GM18505 (cell line): Measurements from ENCODE around the gene LCN10.
A peak's percentile ranks its signal among the peaks of the same experiment; 100 is the strongest.

Experiments used
- ATAC-seq: cut with Tn5 transposase; IDR thresholded peaks from one replicate; pipeline ENCODE4 v1.9.1; 2021; ENCODE audit not compliant: unreplicated experiment
- POLR2A ChIP-seq: IDR thresholded peaks from 4 replicates; pipeline ENCODE4 v1.6.1; 2011; ENCODE audit warnings: borderline replicate concordance; ENCODE audit not compliant: insufficient read depth, insufficient read length; ENCODE audit errors: extremely low read depth

The LCN10 gene

DNA sequence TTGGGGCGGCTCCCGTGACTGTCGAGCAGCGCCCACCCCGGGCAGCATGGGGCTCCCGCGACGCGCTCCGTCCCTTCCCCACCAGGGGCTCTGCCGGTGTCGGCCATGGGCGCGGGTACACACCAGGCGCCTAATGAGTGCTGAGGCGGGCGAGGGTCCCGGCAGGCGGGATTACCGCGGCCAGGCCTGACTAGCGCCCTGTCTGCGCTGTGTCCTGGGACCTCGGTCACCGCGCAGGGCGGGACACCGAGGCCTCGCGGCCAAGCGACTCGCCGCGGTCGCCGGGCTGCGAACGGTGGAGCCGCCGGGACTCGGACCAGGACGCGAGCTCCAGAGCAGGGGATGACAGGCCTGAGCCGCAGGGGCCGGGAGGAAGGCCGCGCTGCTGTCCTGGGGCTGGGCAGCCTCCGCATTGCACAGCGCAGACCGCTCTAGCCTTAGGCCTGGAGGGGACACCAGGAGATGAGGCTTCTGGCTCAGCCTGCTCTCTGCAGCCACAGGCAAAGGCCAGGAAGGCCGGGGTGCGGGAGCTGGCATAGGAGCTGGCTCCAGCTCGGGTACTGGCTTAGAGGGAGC is 14.1 kb downstream of the LCN10 start:
- no peak for TF ChIP-seq POLR2A
- peak; percentile 28 for ATAC-seq

DNA sequence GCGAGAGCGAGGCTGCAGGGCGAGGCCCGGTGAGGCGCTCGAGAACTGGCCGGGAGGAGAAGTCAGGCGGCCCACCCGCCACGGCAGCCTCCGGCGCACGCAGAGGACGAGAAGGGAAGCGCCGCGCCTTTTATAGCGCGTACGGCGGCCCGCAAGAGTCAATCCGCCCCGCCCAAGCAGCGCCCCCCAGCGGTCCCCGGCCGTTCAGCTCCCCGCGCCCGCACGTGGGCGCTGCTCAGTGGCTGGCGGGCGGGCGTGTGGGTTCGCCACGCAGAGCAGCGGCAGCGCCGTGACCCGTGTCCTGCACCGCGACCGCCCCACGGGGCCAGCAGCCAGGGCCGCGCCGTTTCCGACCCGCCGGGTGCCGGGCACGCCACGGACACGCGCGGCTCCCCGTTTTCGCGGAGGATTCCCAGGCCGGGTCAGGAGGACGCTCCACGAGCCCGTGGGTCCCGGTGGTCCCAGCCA is 14.6 kb downstream of the LCN10 start:
- peak; percentile 100 for TF ChIP-seq POLR2A

GRCh38 chr9:136726631-136727191 is 16.0 kb downstream of the LCN10 start:
- ATAC-seq = no peak
- no peak for TF ChIP-seq POLR2A

More for the DNA sequence above, 14.6 kb downstream of the LCN10 start:
- peak; percentile 67 for ATAC-seq

- no peak for TF ChIP-seq POLR2A
- ATAC-seq = no peak
These were observed 16.6 kb downstream of the LCN10 start for GRCh38 chr9:136726118-136726517.

DNA sequence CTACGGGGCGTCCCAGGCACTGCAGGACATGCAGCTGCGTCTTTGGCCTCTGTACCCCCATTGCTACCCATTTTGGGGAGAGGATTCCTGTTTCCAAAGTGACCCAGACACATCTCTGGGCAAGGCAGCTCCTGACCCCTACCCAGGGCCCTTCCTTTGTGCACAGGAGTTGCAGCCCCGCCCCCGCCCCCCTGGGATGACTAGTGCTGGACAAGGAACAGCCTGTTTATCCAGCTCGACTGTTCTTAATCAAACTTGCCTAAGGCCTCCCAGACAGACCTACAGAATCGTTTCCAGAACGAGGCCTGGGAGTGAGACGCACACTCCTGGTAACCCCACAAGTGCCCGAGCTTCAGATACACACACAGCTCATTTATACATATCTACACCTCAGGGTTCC is 17.1 kb downstream of the LCN10 start:
- no peak for ATAC-seq
- TF ChIP-seq POLR2A = peak; percentile 11

DNA sequence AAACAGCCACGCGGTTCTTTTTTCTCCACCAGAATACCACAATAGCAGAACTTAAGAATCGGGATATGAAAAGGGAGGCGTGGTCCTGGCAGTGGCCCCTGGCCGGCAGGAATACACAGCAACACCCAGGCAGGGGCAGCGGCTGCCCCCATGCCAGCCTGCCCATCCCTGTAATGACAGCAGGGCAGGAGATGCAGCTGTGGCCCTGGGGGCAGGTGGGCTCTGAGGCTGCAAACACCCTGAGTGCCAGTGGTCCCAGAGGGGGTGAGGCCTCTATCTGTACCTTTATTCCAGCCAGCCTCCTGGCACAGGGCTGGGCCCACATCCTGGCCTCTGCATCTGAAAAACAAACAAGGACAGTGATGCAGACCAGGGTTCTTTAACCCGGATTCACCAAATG is 18.0 kb downstream of the LCN10 start:
- TF ChIP-seq POLR2A = no peak
- ATAC-seq = no peak

- no peak for ATAC-seq
- no peak for TF ChIP-seq POLR2A
These were observed 18.8 kb downstream of the LCN10 start for GRCh38 chr9:136723989-136724388.

DNA sequence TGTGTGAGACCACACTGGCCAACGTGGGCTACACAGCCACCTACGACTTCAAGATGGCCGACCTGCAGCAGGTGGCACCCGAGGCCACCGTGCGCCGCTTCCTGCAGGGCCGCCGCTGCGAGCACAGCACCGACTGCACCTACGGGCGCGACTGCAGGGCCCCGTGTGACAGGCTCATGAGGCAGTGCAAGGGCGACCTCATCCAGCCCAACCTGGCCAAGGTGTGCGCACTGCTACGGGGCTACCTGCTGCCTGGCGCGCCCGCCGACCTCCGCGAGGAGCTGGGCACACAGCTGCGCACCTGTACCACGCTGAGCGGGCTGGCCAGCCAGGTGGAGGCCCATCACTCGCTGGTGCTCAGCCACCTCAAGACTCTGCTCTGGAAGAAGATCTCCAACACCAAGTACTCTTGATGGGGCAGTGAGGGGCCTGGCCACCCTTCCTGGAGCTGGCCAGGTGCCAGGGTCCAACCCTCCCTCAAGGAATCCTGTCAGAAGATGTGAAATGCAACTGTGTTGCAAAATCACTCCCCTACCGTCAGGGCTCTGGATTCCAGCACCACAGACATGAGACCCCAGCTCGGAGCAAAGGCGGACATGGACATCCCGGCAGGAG is 19.3 kb downstream of the LCN10 start:
- ATAC-seq = no peak
- TF ChIP-seq POLR2A = no peak

DNA sequence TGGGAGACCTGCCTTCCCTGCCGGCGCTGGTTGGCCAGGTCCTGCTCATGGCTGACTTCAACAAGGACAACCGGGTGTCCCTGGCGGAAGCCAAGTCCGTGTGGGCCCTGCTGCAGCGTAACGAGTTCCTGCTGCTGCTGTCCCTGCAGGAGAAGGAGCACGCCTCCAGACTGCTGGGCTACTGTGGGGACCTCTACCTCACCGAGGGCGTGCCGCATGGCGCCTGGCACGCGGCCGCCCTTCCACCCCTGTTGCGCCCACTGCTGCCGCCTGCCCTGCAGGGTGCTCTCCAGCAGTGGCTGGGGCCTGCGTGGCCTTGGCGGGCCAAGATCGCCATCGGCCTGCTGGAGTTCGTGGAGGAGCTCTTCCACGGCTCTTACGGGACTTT is 19.8 kb downstream of the LCN10 start:
- no peak for TF ChIP-seq POLR2A
- ATAC-seq = no peak

DNA sequence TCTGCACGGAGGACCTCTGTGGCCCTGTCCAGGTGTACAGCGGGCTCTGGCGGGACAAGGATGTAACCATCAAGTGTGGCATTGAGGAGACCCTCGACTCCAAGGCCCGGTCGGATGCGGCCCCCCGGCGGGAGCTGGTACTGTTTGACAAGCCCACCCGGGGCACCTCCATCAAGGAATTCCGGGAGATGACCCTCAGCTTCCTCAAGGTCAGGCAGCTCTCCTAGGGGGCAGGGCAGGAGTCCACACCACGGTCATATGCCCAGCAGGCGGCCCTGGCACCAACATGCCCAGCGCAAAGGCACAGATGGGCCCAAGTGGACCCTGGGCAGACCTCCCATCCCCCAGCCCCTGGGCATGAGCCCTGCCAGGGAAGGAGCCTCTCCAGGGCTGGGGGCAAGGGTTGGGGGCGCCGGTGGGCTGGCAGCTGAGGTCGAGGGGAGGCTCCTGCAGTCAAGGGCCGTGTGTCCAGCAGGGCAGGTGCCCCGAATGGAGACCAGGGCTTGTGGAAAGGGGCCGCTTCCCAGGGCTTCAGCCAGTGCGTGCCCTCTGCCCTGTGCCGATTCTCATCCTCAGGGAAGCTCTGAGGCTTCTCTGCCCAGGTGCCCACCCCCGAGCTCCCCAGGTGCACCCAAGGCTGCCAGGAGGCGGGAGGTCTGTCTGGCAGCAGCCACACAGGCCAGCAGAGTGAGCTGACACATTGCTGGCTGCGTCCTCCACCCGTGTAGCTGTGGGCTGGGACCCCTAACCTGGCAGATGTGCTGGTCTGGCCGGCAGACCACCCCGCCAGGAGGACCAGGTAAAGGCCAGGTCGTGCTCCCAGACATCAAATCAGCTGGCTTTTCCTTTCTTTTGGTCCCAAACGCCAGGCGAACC is 20.4 kb downstream of the LCN10 start:
- TF ChIP-seq POLR2A = peak; percentile 17
- ATAC-seq = no peak

GRCh38 chr9:136721339-136722092 is 21.2 kb downstream of the LCN10 start:
- no peak for TF ChIP-seq POLR2A
- no peak for ATAC-seq

GRCh38 chr9:136720898-136721338 is 21.8 kb downstream of the LCN10 start:
- no peak for TF ChIP-seq POLR2A
- ATAC-seq = no peak

- no peak for ATAC-seq
- no peak for TF ChIP-seq POLR2A
These were observed 22.4 kb downstream of the LCN10 start for GRCh38 chr9:136720251-136720897.

DNA sequence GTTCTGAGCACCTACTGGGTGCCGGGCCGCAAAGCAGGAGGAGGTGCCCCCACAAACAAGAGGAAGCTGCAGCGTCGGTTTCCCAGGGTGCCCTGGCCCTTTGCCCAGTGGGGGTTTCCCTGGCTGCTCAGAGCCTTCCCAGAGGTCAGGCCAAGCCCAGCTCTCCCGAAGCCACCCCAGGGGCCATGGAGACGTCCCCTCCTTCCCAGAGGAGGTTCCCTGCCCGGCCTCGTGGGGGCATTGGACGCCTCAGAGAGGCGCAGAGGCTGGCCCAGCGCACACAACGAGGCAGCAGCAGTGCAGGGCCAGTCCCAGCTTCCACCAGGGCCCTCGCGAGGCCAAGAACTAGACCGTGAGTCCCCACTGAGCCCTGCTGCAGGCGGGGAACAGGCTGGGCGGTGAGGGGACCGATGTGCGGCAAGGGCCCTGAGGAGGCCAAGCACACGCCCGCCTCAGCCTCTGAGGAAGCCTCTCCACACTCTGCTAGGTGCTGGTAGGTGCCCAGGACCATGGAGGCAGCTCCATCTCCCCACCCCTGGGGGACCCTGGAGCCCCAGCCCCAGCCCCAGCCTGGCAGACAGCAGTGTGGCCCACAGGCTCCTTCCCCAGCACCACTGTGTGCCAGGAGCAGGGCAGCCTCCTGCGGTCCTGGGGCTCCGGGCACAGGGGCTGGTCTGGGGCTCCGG is 23.4 kb downstream of the LCN10 start:
- no peak for ATAC-seq
- TF ChIP-seq POLR2A = no peak
